HG03432 (cell line): ENCODE data around the gene PTGER1.
"Not testable (repeated sequence)": the region's sequence is repeated elsewhere in the genome, so short reads cannot be mapped to it uniquely, and the experiment has no call there.

ENCODE experiments used
- ATAC-seq: cut with Tn5 transposase; IDR thresholded peaks from one replicate; pipeline ENCODE4 v1.9.1; 2021; ENCODE audit warnings: mild to moderate bottlenecking, moderate library complexity; ENCODE audit not compliant: unreplicated experiment

The PTGER1 gene

GRCh38 chr19:14475251-14476073 lies at the start of gene PTGER1:
Gene PTGER1 (minus strand): TSS chr19:14475354. CDS start chr19:14474320, 1,034 bp downstream.
- ATAC-seq = no peak

- no peak for ATAC-seq
Observed at GRCh38 chr19:14520543-14520942, 45.4 kb upstream of the PTGER1 start.

- no peak for ATAC-seq
Observed at GRCh38 chr19:14519860-14520407, 44.8 kb upstream of the PTGER1 start.

- ATAC-seq = no peak
Observed at GRCh38 chr19:14519245-14519859, 44.2 kb upstream of the PTGER1 start.

- peak; percentile 67 for ATAC-seq
Observed at GRCh38 chr19:14517840-14518505, 42.8 kb upstream of the PTGER1 start, which contains the start of gene DNAJB1. Gene DNAJB1 (minus strand): TSS chr19:14518397. CDS start chr19:14518349, 48 bp downstream.

- no peak for ATAC-seq
Observed at GRCh38 chr19:14517446-14517839, 42.3 kb upstream of the PTGER1 start.

GRCh38 chr19:14516746-14517438 lies 41.7 kb upstream of the PTGER1 start:
- ATAC-seq = no peak

- ATAC-seq = no peak
Observed at GRCh38 chr19:14516048-14516534, 40.9 kb upstream of the PTGER1 start.

- no peak for ATAC-seq
Observed at GRCh38 chr19:14515501-14516047, 40.4 kb upstream of the PTGER1 start.

- ATAC-seq = no peak
Observed at GRCh38 chr19:14514215-14514863, 39.2 kb upstream of the PTGER1 start.

GRCh38 chr19:14512406-14512961 lies 37.3 kb upstream of the PTGER1 start:
- no peak for ATAC-seq

- no peak for ATAC-seq
Observed at GRCh38 chr19:14511229-14511593, 36.1 kb upstream of the PTGER1 start.

- no peak for ATAC-seq
Observed at GRCh38 chr19:14510311-14511228, 35.4 kb upstream of the PTGER1 start.

- ATAC-seq = no peak
Observed at GRCh38 chr19:14507704-14508542, 32.8 kb upstream of the PTGER1 start.

GRCh38 chr19:14505488-14506239 lies 30.5 kb upstream of the PTGER1 start:
- no peak for ATAC-seq

GRCh38 chr19:14504575-14504974 lies 29.4 kb upstream of the PTGER1 start:
- not testable (repeated sequence) for ATAC-seq

- no peak for ATAC-seq
Observed at GRCh38 chr19:14503285-14503684, 28.1 kb upstream of the PTGER1 start.
